ENCODE data around the gene MAD1L1.

DNA sequence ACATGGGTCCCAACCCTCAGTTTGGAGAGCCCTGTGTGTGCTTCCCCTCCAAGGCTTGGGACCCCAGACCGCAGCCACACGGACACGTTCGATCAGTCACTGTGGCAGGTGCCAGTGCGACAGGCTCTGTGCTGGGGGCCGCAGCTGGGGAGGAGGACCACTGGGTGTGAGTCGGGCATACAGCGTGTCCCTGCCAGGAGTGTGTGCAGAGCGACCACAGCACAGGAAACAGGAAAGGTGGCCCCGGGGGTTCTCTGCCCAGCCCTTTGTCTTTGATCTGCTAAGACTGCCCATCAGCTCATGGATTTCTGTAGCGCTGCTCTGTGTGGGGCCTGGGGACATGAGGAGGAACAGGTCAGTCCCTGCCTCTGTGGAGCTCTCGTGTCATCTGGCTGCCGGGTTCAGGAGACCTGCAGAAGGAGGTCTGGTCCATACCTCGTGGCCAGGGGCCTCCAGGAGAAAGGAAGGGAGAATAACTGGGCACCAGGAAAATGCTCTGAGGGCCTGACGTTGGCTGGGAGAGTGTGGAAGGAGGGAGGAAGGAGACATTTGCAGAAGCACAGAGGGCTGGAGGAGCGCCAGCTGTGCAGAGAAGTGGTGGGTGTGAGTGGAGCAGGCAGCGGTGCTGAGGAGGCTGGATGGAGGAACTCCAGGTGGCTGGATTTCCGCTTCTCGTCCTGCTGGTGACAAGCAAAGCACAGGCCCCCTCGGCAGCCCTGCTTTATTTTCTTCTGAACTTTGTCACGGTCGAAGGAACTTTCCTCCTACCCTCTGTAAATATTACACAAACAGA is 13.3 kb upstream of the MAD1L1 start:
- TF ChIP-seq, protein P1, sequence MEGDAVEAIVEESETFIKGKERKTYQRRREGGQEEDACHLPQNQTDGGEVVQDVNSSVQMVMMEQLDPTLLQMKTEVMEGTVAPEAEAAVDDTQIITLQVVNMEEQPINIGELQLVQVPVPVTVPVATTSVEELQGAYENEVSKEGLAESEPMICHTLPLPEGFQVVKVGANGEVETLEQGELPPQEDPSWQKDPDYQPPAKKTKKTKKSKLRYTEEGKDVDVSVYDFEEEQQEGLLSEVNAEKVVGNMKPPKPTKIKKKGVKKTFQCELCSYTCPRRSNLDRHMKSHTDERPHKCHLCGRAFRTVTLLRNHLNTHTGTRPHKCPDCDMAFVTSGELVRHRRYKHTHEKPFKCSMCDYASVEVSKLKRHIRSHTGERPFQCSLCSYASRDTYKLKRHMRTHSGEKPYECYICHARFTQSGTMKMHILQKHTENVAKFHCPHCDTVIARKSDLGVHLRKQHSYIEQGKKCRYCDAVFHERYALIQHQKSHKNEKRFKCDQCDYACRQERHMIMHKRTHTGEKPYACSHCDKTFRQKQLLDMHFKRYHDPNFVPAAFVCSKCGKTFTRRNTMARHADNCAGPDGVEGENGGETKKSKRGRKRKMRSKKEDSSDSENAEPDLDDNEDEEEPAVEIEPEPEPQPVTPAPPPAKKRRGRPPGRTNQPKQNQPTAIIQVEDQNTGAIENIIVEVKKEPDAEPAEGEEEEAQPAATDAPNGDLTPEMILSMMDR (IDR thresholded peaks at IDR 0.05): no peak
- TF ChIP-seq POLR2A (IDR thresholded peaks at IDR 0.05): no peak
- no peak for TF ChIP-seq POLR2AphosphoS5 (IDR thresholded peaks at IDR 0.05)
- no peak for TF ChIP-seq EP300 (IDR thresholded peaks at IDR 0.05)
